ENCODE measurements around the gene STIM2.
"Not testable (repeated sequence)": the region's sequence is repeated elsewhere in the genome, so short reads cannot be mapped to it uniquely, and the experiment has no call there.

Gene STIM2

GRCh38 chr4:26860157-26860921 is at the start of gene STIM2:
STIM2 (plus strand) TSS chr4:26860841.
- peak; percentile 90 for DNase-seq

GRCh38 chr4:26811571-26811970 is 49.1 kb upstream of the STIM2 start:
- not testable (repeated sequence) for DNase-seq

- DNase-seq: no peak
These were observed 48.5 kb upstream of the STIM2 start for GRCh38 chr4:26812049-26812714.

GRCh38 chr4:26813698-26814097 is 46.9 kb upstream of the STIM2 start:
- no peak for DNase-seq

GRCh38 chr4:26815199-26815598 is 45.4 kb upstream of the STIM2 start:
- no peak for DNase-seq

- DNase-seq: no peak
These were observed 44.9 kb upstream of the STIM2 start for GRCh38 chr4:26815706-26816105.

GRCh38 chr4:26819026-26819425 is 41.6 kb upstream of the STIM2 start:
- DNase-seq: no peak

GRCh38 chr4:26819478-26820095 is 41.1 kb upstream of the STIM2 start:
- DNase-seq: no peak

- DNase-seq: no peak
These were observed 40.3 kb upstream of the STIM2 start for GRCh38 chr4:26820346-26820745.

GRCh38 chr4:26821031-26821430 is 39.6 kb upstream of the STIM2 start:
- DNase-seq: no peak

- no peak for DNase-seq
These were observed 38.8 kb upstream of the STIM2 start for GRCh38 chr4:26821677-26822503.

- DNase-seq: no peak
These were observed 38.1 kb upstream of the STIM2 start for GRCh38 chr4:26822546-26822945.

- not testable (repeated sequence) for DNase-seq
These were observed 37.7 kb upstream of the STIM2 start for GRCh38 chr4:26822974-26823373.

GRCh38 chr4:26823583-26823982 is 37.1 kb upstream of the STIM2 start:
- DNase-seq: no peak

- DNase-seq: no peak
These were observed 36.0 kb upstream of the STIM2 start for GRCh38 chr4:26824667-26825066.

- DNase-seq: no peak
These were observed 33.9 kb upstream of the STIM2 start for GRCh38 chr4:26826721-26827120.

- not testable (repeated sequence) for DNase-seq
These were observed 33.3 kb upstream of the STIM2 start for GRCh38 chr4:26827336-26827735.

- no peak for DNase-seq
These were observed 32.8 kb upstream of the STIM2 start for GRCh38 chr4:26827798-26828197.

GRCh38 chr4:26829018-26829417 is 31.6 kb upstream of the STIM2 start:
- no peak for DNase-seq

GRCh38 chr4:26830033-26830432 is 30.6 kb upstream of the STIM2 start:
- no peak for DNase-seq

- DNase-seq: no peak
These were observed 29.9 kb upstream of the STIM2 start for GRCh38 chr4:26830701-26831100.

- DNase-seq: no peak
These were observed 24.1 kb upstream of the STIM2 start for GRCh38 chr4:26836539-26836938.

Measured in NCI-H2171 treated with DMSO at 0.1 percent for 48 hours (cell line).